Measurements from ENCODE around the gene SLC25A26.

DNA sequence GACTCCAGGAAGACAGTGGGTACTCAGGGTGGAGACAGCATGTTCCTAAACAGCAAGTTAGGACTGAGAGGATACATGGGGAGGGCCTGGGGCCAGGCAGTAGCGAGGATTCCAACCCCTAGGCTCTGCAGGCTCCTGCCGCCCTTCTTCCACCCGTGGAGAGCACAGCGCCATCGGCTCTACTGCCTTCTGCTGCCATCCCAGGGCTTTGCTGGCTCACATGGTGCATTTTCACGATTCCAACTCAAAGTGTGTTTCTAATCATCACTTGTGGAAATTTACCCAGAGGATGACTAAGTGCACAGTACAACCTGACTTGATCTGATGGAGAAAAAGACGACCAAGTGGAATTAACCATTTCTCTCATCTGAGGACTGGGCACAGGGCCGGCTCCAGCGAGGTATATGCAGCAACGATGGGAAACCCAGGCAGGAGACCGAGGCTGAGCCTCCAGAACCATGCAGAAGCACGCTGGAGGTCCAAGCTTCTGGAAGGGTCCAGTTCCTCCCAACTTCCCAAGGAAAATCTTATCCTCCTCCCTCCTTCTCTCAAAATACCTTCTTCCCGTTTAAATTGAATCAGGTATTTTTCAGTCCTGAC, 175.5 kb downstream of the SLC25A26 start:
- TF ChIP-seq YY1 (IDR thresholded peaks at IDR 0.05; ENCODE audit: insufficient read depth, insufficient read length) (no peak), SUZ12 (IDR thresholded peaks at IDR 0.05; ENCODE audit: extremely low read depth, insufficient read depth, insufficient read length) (no peak)
